ENCODE data around the gene RAB41.
A peak's percentile ranks its signal among the peaks of the same experiment; 100 is the strongest.
"Not testable (repeated sequence)": the region's sequence is repeated elsewhere in the genome, so short reads cannot be mapped to it uniquely, and the experiment has no call there.

RAB41 gene

DNA sequence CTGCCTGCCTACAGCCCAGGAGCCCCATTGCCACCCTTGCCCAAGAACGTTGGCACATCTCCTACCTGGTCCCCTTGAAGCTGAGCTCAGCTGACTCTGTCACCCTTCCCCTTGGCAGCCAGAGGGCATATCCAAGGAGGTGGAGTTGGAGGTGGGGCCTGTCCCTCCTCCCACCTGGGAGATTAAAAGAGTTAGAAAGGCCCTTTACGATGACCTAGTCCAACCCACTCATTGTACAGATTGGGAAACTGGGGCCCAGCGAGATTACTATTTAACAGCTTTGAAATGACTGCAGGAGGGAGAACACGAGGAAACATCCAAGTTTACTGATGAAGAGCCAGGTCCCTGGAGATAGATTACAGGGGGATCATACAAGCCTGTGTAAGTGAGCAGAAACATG lies 21.9 kb upstream of the RAB41 start, which contains the start of gene P2RY4:
P2RY4 (minus strand) TSS at position 101 of the 400 bp plus-strand sequence. CDS start 580 bp downstream, outside the sequence.
- DNase-seq (ENCODE audit: low read depth, low spot score) = no peak
- TF ChIP-seq, protein P1, sequence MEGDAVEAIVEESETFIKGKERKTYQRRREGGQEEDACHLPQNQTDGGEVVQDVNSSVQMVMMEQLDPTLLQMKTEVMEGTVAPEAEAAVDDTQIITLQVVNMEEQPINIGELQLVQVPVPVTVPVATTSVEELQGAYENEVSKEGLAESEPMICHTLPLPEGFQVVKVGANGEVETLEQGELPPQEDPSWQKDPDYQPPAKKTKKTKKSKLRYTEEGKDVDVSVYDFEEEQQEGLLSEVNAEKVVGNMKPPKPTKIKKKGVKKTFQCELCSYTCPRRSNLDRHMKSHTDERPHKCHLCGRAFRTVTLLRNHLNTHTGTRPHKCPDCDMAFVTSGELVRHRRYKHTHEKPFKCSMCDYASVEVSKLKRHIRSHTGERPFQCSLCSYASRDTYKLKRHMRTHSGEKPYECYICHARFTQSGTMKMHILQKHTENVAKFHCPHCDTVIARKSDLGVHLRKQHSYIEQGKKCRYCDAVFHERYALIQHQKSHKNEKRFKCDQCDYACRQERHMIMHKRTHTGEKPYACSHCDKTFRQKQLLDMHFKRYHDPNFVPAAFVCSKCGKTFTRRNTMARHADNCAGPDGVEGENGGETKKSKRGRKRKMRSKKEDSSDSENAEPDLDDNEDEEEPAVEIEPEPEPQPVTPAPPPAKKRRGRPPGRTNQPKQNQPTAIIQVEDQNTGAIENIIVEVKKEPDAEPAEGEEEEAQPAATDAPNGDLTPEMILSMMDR (IDR thresholded peaks at IDR 0.05; ENCODE audit: low read depth, low read length) = no peak
- in situ Hi-C loops (cut with HindIII; ENCODE audit: low sequenced_read_pairs) = no loop called here
- H3K4me3 ChIP-seq (ENCODE audit: low read depth, low read length) = no peak within 1 kb of the TSS

DNA sequence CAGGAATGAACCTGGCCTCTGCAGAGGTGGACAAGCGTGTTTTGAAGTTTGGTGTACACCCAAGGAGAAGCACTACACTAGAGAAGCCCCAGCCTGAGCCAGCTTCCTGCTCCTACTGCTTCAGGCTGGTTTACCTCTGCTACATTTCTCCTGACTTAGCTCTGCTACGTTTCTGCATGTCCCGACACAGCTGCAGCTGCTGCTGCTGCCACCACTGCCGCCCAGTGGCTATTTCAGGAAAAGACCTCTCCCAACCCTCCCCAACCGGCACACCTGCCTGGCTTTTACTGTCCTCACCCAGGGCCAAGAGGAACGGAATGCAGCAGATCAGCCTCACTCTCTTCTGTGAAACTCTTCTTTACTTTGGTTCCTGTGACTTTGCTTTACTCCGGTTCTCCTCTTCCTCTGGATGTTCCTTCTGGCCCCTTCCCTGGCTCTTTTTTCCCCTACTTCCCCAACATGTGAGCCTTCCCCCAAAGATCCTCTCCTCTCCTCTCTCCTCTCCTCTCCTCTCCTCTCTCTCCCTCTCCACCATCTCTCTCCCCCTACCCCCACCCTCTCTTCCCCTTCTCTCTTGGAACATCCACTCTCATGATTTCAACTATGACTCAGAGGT lies 18.9 kb upstream of the RAB41 start:
- in situ Hi-C loops (cut with HindIII; ENCODE audit: low sequenced_read_pairs) = no loop called here
- DNase-seq (ENCODE audit: low read depth, low spot score) = peak; percentile 40
- H3K4me3 ChIP-seq (ENCODE audit: low read depth, low read length) = no peak overlapping the region
- TF ChIP-seq, protein P1 (IDR thresholded peaks at IDR 0.05; ENCODE audit: low read depth, low read length) = peak; percentile 70

DNA sequence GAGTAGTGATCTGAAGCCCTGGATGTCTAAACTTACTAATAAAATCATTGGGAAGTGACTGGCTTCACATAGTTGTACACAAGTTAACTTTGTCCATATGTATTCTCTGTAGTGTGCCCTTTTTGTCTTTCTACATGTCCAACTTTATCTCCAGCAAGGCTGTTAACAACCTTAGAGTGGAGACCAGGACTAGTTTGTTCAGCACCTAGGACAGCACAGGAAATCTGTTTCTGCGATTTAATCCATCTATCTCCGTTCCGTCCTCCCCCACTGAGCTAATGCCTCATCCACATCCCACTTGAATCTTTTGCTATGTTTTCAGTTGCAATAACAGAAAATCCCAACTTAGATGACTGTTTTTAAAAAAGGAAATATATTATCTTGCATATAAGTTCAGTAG lies 17.2 kb upstream of the RAB41 start:
- TF ChIP-seq, protein P1 (IDR thresholded peaks at IDR 0.05; ENCODE audit: low read depth, low read length) = no peak
- no peak for DNase-seq (ENCODE audit: low read depth, low spot score)
- no peak overlapping the region for H3K4me3 ChIP-seq (ENCODE audit: low read depth, low read length)
- in situ Hi-C loops (cut with HindIII; ENCODE audit: low sequenced_read_pairs) = no loop called here

DNA sequence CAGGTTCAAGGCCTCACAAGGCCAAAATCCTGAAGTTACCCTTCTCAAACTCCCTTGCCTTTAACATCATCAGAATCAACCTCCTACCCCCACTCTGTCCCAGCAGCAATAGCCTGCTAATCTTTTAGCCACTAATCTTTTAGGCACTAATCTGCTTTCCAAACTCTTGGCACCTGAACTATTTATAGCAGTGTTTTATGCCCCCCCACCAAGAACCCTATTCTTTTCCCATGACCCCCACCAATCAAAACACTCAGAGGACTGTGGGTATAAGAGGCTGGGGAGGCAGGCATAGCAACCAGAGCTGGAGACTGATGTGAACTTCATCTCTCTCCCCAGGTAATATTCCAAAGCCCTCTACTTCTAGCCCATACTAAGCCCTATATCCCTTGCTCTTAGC lies 13.9 kb upstream of the RAB41 start, which contains the start of gene ARR3:
ARR3 (plus strand) TSS at position 301 of the 400 bp plus-strand sequence. CDS start 1,052 bp downstream, outside the sequence.
- H3K4me3 ChIP-seq (ENCODE audit: low read depth, low read length) = no peak within 1 kb of the TSS
- TF ChIP-seq, protein P1 (IDR thresholded peaks at IDR 0.05; ENCODE audit: low read depth, low read length) = no peak
- no peak for DNase-seq (ENCODE audit: low read depth, low spot score)
- in situ Hi-C loops (cut with HindIII; ENCODE audit: low sequenced_read_pairs) = no loop called here

DNA sequence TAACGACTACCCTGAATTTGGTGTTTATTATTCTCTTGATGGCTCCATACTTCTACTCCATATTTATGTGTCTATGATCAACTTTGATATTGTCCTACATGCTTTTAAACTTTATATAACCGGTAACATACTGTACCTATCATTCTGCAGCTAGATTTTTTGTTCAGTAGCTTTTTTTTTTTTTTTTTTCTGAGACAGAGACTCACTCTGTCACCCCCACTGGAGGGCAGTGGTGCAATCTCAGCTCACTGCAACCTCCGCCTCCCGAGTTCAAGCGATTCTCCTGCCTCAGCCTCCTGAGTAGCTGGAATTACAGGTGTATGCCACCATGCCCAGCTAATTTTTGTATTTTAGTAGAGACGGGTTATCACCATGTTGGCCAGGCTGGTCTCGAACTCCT lies 7.9 kb upstream of the RAB41 start:
- in situ Hi-C loops (cut with HindIII; ENCODE audit: low sequenced_read_pairs); H3K4me3 ChIP-seq (ENCODE audit: low read depth, low read length); DNase-seq (ENCODE audit: low read depth, low spot score): not testable (repeated sequence)

DNA sequence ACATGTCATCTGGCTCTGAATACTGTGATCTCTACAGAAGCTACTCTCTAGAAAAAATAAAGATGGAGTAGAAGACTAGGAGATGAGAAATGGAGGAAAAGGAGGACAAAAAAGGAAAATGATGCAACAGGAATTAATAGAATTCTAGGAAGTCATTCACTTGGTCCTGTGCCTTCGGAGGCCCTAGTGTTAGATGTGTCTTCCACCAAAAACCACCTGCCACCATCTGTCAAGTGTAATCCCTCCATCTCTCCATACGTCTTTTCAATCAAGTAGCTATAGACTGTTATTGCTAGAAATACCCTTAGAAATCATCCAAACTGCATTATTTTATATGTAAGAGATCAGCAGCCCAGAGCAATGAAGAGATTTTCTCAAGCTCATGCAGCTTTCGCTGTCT lies 2.9 kb upstream of the RAB41 start:
- TF ChIP-seq, protein P1 (IDR thresholded peaks at IDR 0.05; ENCODE audit: low read depth, low read length) = no peak
- in situ Hi-C loops (cut with HindIII; ENCODE audit: low sequenced_read_pairs) = no loop called here
- no peak overlapping the region for H3K4me3 ChIP-seq (ENCODE audit: low read depth, low read length)
- no peak for DNase-seq (ENCODE audit: low read depth, low spot score)

DNA sequence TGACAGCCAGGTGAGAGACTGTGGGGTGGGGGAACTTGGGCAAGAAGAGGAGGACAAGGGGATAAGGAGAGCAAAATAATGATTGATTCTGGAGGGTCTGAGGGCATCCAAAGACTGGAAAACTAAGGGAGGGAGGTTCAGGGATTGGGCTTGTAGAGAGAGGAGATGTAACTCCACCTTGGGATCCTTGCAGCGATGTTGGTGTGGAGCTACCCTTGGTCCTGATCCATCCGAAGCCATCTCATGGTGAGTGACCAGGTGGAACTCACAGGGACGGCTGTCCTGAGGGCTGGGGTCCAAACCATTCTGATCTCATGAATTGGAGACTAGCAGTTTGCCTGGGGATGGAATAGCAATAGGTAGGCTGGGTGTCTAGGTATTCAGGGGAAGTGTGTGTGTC lies 1.4 kb upstream of the RAB41 start:
- in situ Hi-C loops (cut with HindIII; ENCODE audit: low sequenced_read_pairs) = no loop called here
- no peak for DNase-seq (ENCODE audit: low read depth, low spot score)
- TF ChIP-seq, protein P1 (IDR thresholded peaks at IDR 0.05; ENCODE audit: low read depth, low read length) = no peak
- no peak overlapping the region for H3K4me3 ChIP-seq (ENCODE audit: low read depth, low read length)

Measured in astrocyte of the spinal cord (primary cell).